Central memory CD8-positive, alpha-beta T cell (primary cell): Measurements from ENCODE around the gene TRIM17.

ENCODE experiments used
- ATAC-seq: fragments of 150-1000 bp; cut with Tn5 transposase; replicated peaks from 2 replicates; pipeline ENCODE4 v1.10.0; 2022; ENCODE audit warnings: mild to moderate bottlenecking, moderate FRiP score, moderate number of reproducible peaks; ENCODE audit not compliant: poor library complexity, severe bottlenecking; ENCODE audit errors: extremely low read depth
- DNase-seq, 2 donors: peaks; one replicate each; pipeline ENCODE4 v3.0.0; 2021; ENCODE audit warnings: low spot score in 2 of 2
- H3K27ac Mint-ChIP-seq: one replicate; pipeline ENCODE4 v1.8.0; 2022; ENCODE audit warnings: low read depth, mild to moderate bottlenecking, moderate library complexity, mixed read lengths
- H3K27me3 Mint-ChIP-seq: one replicate; pipeline ENCODE4 v1.8.0; 2022; ENCODE audit warnings: mixed read lengths
- H3K36me3 Mint-ChIP-seq: one replicate; pipeline ENCODE4 v1.8.0; 2022; ENCODE audit warnings: mild to moderate bottlenecking, moderate library complexity, mixed read lengths; ENCODE audit not compliant: insufficient read depth
- H3K4me1 Mint-ChIP-seq: one replicate; pipeline ENCODE4 v1.8.0; 2022; ENCODE audit warnings: mixed read lengths
- H3K4me3 Mint-ChIP-seq: one replicate; pipeline ENCODE4 v1.8.0; 2022; ENCODE audit warnings: mild to moderate bottlenecking, moderate library complexity, mixed read lengths
- H3K9me3 Mint-ChIP-seq: one replicate; pipeline ENCODE4 v1.8.0; 2022; ENCODE audit warnings: mixed read lengths

The TRIM17 gene

DNA sequence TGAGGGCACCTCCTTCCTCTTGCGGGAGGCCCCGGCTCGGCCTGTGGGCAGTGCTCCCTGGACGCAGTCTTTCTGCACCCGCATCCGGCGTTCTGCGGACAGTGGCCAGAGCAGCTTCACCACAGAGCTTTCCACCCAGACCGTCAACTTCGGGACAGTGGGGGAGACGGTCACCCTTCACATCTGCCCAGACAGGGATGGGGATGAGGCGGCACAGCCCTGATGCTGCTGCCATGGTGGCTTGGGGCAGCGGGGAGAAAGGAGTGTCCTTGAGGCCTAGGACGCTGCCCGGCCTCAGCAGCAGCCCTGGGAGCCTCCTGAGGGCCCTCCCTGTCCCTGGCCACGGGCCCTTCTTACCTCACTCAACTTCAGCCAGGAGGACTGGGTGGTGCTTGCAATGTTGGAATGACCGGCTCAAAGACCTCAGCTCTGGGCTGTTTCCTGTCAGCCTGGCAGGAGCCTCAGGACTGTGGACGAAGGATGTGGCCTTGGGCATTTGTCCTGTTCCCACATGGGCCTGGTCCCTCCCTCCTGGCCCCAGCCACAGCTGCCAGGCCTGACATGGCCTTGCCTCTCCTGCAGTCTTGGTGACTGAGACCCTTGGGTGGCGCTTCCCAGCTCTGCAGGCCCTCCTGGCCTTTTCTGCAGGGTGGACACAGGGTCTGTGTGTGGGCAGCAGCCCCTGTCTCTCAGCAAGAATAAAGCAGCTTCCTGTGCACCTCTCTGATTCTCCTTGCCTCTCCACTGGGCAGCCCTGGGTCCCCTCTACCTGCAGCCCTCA is 55.9 kb downstream of the TRIM17 start:
- ATAC-seq (no peak), DNase-seq (no peak)
- no peaks in the 10 kb centered on the region for H3K9me3 Mint-ChIP-seq
- no peaks in the 10 kb centered on the region for H3K27me3 Mint-ChIP-seq
- no peak overlapping the region for H3K27ac Mint-ChIP-seq
- H3K36me3 Mint-ChIP-seq: no peaks in the 10 kb centered on the region
- H3K4me3 Mint-ChIP-seq: no peak overlapping the region
- peaks cover 11% of the 10 kb centered on the region for H3K4me1 Mint-ChIP-seq

DNA sequence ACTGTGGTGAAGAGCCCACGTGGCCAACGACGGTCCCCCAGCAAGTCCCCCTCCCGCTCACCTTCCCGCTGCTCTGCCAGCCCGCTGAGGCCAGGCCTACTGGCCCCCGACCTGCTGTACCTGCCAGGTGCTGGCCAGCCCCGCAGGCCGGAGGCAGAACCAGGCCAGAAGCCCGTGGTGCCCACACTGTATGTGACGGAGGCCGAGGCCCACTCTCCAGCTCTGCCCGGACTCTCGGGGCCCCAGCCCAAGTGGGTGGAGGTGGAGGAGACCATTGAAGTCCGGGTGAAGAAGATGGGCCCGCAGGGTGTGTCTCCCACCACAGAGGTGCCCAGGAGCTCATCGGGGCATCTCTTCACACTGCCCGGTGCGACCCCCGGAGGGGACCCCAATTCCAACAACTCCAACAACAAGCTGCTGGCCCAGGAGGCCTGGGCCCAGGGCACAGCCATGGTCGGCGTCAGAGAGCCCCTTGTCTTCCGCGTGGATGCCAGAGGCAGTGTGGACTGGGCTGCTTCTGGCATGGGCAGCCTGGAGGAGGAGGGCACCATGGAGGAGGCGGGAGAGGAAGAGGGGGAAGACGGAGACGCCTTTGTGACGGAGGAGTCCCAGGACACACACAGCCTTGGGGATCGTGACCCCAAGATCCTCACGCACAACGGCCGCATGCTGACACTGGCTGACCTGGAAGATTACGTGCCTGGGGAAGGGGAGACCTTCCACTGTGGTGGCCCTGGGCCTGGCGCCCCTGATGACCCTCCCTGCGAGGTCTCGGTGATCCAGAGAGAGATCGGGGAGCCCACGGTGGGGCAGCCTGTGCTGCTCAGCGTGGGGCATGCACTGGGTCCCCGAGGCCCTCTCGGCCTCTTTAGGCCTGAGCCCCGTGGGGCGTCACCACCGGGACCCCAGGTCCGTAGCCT is 56.8 kb downstream of the TRIM17 start:
- DNase-seq (no peak), ATAC-seq (no peak)
- no peaks in the 10 kb centered on the region for H3K36me3 Mint-ChIP-seq
- no peaks in the 10 kb centered on the region for H3K27me3 Mint-ChIP-seq
- H3K4me3 Mint-ChIP-seq: no peak overlapping the region
- peaks cover 11% of the 10 kb centered on the region for H3K4me1 Mint-ChIP-seq
- no peaks in the 10 kb centered on the region for H3K9me3 Mint-ChIP-seq
- H3K27ac Mint-ChIP-seq: no peak overlapping the region

DNA sequence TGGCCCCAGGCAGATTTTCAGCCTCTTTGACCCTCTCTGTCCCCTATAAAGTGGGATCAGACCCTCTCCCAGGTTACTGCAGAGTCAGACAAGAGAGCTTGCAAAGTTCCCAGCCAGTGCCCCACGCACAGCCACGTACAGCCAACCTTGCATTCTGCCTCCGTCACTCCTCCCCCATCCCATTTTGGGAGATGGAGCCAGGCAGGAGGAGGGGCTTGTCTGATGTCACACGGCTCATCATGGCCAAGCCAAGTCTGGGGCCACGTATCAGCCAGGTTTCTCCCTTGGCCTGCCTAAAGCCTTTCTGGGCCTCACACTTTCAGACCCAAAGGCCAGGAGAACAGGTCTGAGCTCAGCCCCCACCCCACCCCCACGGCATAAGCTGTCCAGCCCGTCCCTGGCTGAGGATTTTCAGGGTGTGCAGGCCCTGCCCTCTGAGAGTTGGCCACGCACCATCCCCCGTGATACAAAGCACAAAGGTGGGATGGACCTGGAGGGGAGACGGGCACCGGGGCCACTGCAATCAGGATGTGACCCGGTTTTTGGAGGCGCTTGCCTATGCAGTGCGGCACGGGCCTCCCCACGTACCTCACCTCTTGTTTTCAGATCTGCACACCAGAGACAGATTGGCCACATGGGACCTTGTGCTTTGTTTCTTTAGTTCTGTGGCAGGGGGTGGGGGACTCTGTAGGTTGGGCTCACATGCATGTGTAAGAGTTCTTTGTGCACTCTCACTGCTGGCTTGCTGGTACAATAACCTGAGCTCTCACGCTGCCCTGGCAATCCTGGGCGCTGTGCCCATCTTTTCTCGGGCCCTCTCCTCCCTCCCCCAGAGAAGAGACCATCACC is 57.7 kb downstream of the TRIM17 start:
- no peaks in the 10 kb centered on the region for H3K9me3 Mint-ChIP-seq
- H3K36me3 Mint-ChIP-seq: no peaks in the 10 kb centered on the region
- no peaks in the 10 kb centered on the region for H3K27me3 Mint-ChIP-seq
- ATAC-seq: no peak
- H3K4me1 Mint-ChIP-seq: peaks cover 11% of the 10 kb centered on the region
- H3K27ac Mint-ChIP-seq: peak overlapping the region; percentile 91
- no peak overlapping the region for H3K4me3 Mint-ChIP-seq
- DNase-seq: no peak

GRCh38 chr1:228358039-228358763 is 58.5 kb downstream of the TRIM17 start:
- DNase-seq (no peak), ATAC-seq (peak; percentile 73)
- H3K27me3 Mint-ChIP-seq: no peaks in the 10 kb centered on the region
- no peaks in the 10 kb centered on the region for H3K36me3 Mint-ChIP-seq
- H3K27ac Mint-ChIP-seq: peak overlapping the region; percentile 91
- H3K4me3 Mint-ChIP-seq: no peak overlapping the region
- peaks cover 11% of the 10 kb centered on the region for H3K4me1 Mint-ChIP-seq
- no peaks in the 10 kb centered on the region for H3K9me3 Mint-ChIP-seq
